ENCODE results near the gene DNAJC16.

GRCh38 chr1:15558516-15558915, 31.9 kb downstream of the DNAJC16 start:
- TF ChIP-seq CTCF (conservative IDR thresholded peaks at IDR 0.05; ENCODE audit: low read depth, low read length) (no peak), EZH2 (IDR thresholded peaks at IDR 0.05; ENCODE audit: low read length, unreplicated experiment) (no peak), EZH2phosphoT487 (IDR thresholded peaks at IDR 0.05; ENCODE audit: borderline replicate concordance, low read length) (no peak)

Measured in PC-3 (cell line).